HG03439 (cell line): ENCODE measurements around the gene SCTR.

ENCODE experiments used
- ATAC-seq: cut with Tn5 transposase; IDR thresholded peaks from one replicate; pipeline ENCODE4 v1.9.1; 2021; ENCODE audit warnings: mild to moderate bottlenecking, moderate library complexity; ENCODE audit not compliant: unreplicated experiment

Gene SCTR

DNA sequence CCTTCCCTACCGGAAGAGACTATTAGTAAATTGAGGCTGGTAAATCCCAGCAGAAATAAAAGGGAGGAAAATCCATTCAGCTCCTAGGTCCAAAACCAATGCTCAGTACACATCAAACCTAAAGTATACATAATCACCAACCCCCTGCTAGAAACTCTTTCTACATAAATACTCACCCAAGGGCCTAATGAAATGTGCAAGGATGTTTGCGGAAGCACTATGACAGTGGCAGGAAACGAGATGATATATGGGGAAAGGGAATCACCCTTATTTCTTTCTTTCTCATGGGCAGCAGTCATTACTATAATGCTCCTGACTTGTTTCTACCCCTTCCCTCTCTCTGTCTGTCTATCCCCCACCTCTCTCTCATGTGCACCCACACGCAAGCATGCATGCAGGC lies 1.3 kb upstream of the SCTR start:
- no peak for ATAC-seq

DNA sequence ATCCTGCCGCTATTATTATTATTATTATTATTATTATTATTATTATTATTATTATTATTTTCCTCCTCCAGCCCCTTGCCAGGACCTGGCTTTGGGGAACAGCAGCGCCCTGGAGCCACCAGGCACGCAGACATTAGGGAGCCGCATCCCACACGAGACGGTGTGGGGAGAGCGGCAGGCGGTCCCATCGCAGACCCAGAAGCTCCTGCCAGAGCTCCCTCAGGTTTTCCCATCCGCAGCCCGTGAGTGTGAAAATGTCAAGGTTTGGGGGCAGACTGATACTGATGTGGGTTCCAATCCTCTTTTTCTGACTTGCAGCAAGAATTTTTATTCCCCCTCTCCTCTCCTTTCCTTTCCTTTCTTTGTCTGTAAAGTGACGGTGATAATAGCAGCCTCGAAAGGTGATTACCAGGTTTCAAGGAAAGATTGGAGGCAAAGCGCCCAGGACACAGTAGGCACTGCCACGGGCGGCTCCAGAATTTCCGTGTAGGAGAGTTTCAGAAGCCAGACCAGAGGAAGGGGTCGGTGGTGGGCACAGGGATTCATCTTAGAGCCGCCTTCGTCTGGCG lies 816 bp downstream of the SCTR start:
- ATAC-seq, result no peak

DNA sequence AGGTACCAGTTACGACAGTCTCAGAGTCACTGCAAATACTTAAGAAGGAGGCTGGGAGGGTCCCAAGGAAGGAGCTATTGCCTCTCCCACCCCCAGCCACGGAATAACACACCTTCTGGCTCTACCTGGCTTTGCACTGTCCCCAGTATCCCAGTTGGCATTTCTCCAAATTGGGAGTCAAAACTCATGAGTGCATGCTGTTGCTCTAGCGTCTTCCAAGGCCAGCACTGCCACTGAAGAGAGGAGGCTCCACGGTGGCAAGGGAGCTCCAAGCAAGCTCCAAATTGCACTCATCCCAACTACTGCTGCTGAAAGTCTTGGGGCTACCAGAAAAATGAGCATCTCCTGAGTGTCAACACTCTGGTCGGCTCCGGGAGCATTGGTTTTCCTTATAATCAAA lies 1.6 kb downstream of the SCTR start:
- ATAC-seq, result no peak

DNA sequence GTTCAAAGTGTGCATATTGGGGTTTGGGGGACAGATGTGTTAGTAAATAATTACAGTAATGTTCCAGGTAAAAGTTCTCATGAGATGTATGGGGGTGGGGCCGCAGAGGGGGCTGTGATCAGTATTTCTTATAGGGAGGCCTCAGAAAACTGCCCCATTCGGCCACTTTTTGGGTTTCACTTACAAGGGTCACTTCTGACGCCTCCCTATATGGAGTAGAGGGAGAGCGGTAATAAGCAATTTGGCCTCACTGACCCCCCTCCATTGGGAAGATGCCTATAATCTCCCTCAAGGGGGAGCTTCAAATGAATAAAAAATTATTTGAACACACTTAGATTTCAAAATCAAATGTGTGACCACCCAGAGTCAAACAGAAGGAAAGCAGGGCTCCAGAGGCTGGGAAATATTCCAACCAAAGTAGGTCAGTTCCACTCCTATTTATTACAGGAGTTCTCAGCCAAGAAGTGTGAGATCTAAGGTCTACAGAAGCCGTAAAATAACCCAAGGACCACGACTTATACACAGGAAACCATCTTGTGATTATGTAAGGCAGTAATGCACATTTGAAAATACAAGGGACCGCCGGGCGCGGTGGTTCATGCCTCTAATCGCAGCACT lies 2.7 kb downstream of the SCTR start:
- ATAC-seq, result no peak

DNA sequence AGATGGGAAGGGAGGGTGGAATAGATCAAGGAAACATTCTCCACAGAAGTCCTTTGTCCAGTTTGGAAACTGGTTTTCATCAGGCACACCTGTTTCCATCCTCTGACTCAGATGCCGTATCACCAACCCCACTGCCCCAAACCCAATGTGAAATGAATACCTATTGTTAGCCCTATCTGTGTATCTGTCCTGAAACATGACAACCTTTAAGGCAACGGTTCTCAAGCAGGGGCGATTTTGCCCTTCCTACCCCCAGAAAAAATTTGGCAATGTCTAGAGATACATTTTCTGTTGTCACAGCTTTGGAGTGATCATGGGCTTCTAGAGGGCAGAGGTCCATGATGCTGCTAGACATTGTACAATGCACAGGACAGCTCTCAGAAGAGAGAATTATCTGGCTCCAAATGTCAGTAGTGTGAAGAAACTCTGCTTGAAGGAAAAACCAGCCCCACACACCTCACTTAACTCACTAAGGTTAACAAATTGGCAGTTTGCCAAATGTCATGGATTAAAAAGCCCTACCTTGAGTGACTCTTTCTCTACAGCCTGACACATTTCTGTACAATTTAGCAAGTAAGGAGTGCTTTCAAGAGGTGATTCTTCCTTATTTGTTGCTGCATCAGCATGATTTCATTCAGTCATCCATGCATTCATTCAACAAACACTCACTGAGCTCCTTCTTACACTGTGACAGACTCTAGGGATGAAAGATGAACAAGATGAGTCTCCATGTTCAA lies 3.4 kb downstream of the SCTR start:
- no peak for ATAC-seq

DNA sequence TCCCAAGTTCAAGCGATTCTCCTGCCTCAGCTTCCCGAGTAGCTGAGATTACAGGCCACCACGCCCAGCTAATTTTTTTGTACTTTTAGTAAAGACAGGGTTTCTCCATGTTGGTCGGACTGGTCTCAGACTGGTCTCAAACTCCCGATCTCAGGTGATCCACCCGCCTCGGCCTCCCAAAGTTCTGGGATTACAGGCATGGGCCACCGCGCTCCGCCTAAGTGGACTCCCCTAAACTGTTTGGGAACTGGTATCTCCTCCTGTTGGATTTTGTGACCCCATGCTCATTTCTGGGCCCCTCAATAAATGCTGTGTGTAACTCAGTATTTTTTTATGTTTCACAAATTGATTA lies 5.2 kb downstream of the SCTR start:
- no peak for ATAC-seq

DNA sequence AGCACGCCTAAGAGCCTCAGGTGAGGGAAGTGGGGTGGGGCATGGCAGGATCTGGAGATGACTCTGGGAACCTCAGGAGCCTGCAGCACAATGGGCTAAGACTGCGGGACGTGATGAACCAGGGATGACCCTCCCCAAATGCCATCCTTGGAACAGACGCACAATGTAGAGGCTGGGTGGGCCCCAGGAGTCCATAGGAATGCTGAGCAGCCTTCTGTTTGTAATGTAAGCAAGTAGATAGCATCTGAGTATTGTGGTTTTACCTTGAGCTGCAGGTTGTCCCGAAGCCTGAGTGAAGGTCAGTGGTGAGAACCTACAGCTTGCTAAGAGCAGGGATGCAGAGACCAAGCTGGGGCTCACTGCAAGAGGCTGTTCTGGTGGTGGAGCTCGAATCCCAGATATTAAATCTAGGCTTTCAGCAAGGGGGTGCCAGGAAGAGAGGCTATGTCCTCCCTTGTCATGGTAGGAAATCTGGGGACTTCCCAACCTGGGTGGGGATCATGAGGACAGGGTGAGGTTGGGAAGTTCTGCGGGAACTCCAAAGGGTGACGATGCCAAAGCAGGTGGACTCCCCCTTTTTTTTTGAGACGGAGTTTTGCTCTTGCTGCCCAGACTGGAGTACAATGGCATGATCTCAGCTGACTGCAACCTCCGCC lies 5.8 kb downstream of the SCTR start:
- ATAC-seq, result no peak

DNA sequence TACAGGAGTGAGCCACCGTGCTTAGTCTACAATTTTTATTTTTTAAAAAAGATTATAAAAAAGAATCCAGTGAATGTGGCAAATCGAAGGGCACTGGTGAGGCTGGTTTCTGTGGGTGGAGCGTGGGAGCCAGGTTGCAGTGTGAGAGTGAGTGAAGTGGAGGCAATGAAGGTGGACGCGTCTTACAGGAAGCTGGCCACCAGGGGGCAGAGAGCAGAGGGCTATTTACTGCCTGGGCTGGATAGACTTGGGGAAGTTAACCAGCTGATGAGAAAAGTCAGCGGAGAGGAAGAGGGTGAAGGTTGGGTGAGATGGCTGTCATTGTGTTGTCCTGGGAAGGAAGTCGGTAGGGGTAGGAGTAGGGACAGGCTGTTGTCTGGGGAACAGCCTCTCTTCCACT lies 6.8 kb downstream of the SCTR start:
- no peak for ATAC-seq

DNA sequence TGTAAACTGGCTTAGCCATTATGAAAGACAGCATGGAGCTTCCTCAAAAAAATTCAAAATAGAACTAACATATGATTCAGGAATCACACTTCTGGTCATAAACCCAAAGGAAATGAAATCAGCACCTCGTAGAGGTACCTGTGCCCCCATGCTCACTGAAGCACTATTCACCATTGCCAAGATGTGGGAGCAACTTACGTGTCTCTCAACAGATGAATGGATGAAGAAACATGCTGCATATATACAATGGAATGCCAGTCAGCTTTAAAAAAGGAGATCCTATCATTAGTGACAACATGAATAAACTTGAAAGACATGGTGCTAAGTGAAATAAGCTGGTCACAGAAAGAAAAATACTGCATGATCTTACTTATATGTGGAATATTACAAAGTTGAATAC lies 8.2 kb downstream of the SCTR start:
- ATAC-seq, result no peak

DNA sequence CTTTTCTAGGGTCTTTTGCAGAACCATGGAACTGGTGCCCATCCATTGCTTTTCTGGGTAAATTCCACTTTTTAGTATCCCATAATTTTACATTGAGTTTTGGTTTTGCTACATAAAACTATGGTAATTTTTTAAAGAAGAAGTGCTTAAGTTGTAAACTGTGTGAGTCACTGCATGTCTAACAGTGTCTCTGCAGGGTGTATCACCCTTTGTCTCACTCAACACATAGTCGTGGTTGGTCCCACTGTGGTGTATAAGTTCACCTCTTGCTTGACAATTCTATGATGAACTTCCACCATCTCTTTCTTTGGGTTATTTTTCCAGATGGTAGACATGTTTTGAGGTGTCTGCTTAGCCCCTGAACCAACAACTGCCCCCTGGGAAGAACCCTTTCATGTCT lies 10.5 kb downstream of the SCTR start:
- ATAC-seq, result no peak

DNA sequence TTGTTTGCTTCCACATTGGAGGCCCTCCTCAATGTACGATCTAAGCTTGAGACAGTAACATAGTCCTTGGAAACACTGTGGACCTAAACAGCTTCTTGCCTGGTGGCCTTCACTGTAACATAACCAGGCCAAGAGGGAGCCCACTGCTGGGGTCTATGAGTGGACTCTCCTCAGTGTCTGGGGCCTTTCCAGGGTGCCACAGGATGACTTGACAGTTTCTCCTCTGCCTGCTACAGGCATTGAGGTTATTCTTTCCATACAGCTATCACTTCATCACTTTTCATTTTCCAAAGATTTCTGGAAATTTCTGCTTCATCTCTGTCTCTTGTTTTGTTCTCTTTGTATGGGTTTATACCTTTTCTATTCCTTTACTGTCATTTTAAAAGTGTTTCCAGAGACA lies 11.3 kb downstream of the SCTR start:
- no peak for ATAC-seq

DNA sequence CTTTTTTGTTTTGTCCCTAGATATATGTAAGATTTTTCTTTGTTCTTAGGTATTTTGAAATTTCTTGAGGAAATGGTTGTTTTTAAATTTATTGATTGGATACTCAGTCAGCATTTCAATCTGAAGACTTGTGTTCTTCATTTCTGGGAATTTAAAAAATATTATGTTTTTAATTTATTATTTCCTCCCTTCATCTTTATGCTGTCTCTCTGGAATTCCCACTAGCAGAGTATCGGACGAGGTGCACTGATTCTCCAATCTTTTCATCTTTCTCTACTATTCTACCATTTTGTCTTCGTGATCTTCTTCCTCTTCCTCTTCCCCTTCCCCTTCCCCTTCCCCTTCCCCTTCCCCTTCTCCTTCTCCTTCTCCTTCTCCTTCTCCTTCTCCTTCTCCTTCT lies 12.3 kb downstream of the SCTR start:
- no peak for ATAC-seq

DNA sequence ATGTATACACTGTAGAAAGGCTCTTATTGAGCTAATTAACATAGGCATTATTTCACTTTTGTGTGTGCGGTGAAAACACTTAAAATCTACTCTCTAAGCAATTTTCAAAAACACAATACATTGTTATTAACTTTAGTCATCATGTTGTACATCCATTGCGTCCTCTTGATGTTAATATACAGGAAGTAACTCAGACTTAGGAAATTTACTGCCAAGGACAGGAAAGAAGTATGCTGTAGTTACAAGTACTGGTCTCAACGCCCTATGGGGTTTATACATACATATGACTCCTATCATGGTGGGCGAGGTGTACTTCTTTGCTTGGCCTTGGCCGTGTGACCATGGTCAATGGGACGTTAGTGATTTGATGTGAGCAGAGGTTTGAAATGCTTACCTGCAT lies 15.5 kb downstream of the SCTR start:
- ATAC-seq, result no peak

DNA sequence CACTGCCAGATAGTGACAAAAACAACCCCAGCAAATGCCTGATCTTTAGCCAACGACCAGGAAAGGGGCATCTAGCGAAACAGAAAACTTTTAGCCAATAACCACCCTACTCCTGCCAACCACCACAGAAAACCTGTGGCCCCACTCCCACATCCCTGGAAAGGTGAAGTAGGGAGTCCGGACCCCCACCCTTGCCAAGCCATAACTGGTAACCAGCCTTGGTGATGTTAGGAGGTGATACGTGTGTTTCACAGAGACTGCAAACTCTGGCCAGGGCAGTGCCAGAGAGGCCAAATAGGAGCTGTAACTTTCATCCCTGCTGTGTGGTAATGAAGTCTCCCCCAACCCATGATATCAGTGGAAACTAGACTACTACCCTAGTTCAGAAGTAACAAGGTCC lies 27.6 kb downstream of the SCTR start:
- no peak for ATAC-seq

DNA sequence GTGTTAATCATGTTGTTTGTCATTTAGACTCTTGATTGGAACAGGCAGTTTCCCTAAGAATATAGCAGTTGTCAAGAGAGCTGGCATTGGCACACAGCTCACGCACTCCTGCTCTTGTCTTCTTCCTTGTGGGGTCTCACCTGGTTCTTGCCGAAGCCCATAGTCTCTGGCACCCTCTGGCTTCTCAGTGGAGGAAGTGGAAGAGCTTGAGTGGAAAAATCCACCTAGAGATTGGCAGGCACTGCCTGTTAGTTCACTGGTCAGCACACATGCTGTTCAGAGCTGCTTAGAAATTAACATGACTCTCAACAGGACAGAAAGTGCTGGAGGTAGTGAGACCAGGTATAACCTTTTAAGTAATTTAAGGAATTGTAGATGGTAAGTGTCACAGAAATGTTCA lies 28.3 kb downstream of the SCTR start:
- no peak for ATAC-seq

DNA sequence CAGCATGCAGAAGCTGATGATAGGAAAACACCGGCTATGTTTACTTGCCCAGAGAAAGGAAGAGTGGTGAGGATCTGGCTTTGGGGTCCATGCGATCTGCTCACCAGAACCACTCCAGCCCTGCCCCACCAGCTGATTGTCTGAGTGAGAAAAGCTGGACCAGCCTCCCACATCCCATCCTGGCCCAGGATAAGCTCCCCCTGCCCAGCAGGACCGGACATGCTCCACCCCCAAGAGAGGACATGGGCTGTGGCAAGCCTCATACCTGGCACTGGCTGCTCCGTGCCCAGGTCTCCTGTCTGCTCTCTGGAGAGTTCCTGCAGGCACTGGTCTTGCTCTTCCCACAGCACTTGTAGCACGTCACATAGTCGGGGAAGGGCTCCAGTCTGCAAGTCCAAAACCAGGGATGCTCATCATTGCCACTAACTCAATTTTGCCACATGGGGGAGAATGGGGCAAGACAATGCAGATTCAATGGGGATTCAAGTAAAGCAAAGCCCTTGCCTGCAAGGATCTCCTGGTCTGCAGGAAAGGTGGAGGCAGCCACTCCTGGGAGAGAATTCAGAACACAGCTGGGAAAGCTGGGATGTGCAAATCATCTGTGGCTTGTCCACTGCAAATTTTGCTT lies 30.0 kb downstream of the SCTR start:
- ATAC-seq, result no peak

DNA sequence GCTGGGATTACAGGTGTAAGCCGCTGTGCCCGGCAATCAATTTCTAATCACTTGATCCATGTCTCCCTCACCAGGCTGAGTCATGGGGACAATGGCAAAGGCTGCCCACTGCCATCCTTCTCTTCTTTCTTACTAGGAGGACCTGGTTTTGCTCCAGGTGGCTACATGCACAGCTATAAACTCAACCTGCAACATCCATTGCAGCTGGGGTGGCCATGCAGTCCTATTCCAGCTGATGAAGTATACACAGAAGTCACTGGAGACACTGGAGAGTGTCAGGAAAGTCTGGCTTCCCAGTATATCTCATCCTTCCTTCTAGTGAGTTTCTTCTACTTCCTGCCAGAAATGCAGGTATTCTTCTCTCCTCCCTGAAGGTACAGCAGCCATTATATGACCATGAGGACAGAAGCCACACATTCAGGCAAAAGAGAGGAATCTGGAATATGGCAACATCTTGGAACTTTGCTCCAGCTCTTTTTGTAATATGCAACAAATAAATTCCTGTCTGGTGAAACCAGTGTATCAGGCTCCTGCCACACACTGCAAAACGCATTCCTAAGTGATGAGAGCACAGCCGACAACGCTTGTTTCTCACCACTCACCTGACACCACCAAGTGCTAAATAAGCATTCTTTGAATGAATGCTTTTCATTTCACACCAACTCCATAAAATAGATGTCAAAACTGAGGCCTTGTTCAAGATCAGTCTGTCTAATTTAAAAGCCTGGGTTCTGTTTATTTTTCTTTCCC lies 32.3 kb downstream of the SCTR start:
- ATAC-seq, result no peak

DNA sequence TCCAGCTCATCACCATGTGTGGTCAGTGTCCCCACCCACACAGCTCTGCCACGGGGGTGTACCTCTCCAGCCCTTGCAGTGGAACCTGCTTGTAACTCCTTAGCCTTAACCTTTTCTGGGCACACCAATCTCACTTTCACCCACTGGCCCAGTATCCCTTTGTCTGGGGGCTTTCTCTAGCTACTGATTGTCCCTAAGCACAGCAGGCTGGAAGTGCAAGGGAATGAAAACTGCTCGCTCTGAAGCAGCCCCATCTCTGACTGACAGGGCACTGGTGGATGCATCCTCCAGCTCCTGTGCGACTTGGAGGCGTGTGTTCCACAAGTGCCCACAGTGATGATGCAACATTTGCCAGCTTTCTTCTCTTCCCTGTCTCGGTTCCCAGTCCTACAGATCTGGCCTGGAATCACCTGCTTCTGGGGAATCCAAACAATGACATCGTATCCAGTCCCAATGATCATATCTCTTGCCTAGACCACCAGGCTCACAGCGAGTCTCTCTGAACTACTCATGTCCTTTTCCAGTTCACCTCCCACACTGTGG lies 33.6 kb downstream of the SCTR start:
- ATAC-seq, result no peak

DNA sequence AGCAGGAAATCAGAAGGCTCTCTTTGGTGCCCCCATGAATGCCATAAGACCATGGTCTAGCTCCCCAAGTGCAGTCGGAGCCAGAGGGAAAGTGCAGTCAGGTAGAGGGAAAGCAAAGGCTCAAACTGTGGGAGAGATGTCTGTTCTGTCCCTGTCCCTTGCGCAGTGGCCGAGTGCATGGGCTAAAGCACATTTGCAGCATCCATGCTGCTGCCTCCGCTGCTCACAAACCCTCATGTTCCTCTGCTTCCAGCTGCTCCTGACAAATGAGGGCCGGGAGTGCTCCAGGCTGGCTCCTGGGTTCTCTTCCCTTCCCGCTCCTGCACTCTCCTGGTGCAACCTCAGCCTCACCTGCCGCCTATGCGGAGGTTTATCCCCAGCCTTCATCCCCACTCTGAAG lies 34.2 kb downstream of the SCTR start:
- ATAC-seq, result no peak

DNA sequence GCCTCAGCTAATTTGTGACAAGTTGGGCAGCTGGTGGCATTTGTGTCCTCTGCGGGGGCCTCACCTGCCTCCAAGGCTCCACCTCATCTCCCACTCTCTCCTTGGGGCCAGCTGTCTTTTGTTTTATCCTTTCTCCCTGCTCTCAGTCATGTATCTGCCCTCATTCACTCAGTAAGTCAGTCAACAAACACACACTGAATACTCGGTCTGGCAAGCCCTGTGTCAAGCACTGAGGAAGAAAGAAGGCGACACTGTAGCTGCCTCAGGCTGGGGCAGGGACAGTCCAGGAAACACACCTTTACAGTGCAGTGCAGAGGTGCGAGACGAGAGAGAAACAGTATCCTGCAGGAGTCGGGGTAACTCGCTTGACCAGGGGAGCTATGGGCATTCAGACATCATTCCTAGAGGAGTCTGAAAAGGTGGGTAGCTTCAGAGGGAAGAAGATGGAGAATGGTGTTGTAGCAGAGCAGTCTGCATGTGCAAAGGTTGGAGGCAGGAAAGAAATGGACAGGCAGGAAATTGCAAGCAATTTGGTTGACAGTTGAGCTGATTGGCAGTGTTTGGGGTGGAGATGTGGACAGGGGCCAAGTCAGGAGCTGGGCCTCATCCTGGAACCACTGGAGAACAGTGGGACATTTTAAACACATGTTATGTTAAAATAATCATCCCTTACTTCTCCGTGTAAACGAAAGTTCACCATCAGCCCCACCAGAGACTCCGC lies 34.9 kb downstream of the SCTR start:
- ATAC-seq, result no peak
